Measurements from ENCODE around the gene SPATS1.
"Not testable (repeated sequence)": the region's sequence is repeated elsewhere in the genome, so short reads cannot be mapped to it uniquely, and the experiment has no call there.

Gene SPATS1

DNA sequence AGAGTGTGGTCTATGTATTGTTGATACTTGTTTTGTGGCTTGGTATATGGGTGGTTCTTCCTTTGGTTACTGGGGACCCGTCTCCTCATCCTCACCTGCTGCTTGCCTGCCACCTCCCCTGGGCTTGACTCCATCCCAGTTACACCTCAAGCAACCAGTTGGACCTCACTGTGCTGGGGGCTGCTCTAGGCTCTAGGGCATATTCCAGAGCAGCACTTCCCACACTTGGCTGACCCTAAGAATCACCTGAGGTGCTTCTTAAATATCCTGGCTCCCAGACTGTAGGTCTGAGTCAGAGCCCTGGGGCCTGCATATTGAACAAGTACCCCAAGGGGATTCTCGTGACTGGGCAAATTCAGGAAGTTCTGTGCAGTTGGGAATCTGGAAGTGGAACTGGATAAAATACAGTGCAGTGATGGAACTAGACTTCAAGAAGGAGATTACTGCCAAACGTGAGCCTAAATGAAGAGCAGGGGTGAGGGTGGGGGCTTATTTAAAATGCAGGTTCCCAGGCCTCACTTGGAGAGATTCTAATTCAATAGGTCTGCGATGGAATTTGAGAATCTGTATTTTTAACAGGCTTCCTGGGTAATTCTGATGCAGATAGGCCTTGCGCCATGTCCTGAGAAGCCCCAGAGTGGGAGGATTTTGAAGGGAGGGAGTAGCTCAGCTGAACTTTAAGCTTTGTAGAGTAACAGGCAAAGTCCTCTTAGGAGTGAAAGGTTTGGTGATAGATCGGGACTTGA, 7.6 kb downstream of the SPATS1 start:
- Histone ChIP-seq H3K27ac (replicated peaks) (no peak overlapping the region), H3K27me3 (ENCODE audit: insufficient read depth, poor library complexity, severe bottlenecking) (no peaks in the 10 kb centered on the region), H3K4me3 (replicated peaks; ENCODE audit: insufficient read depth, low read length) (no peak overlapping the region)
- DNase-seq (ENCODE audit: low read depth in 1 of 2, low spot score in 1 of 2) = no peak
- no peak for TF ChIP-seq GABPA (IDR thresholded peaks at IDR 0.05; ENCODE audit: low read depth)
- TF ChIP-seq, protein P1, sequence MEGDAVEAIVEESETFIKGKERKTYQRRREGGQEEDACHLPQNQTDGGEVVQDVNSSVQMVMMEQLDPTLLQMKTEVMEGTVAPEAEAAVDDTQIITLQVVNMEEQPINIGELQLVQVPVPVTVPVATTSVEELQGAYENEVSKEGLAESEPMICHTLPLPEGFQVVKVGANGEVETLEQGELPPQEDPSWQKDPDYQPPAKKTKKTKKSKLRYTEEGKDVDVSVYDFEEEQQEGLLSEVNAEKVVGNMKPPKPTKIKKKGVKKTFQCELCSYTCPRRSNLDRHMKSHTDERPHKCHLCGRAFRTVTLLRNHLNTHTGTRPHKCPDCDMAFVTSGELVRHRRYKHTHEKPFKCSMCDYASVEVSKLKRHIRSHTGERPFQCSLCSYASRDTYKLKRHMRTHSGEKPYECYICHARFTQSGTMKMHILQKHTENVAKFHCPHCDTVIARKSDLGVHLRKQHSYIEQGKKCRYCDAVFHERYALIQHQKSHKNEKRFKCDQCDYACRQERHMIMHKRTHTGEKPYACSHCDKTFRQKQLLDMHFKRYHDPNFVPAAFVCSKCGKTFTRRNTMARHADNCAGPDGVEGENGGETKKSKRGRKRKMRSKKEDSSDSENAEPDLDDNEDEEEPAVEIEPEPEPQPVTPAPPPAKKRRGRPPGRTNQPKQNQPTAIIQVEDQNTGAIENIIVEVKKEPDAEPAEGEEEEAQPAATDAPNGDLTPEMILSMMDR (IDR thresholded peaks at IDR 0.05; ENCODE audit: insufficient read depth, low read length) = no peak
- no peak for TF ChIP-seq POLR2AphosphoS5 (IDR thresholded peaks at IDR 0.05; ENCODE audit: low read depth)
- no peak for TF ChIP-seq SPI1 (IDR thresholded peaks at IDR 0.05; ENCODE audit: borderline replicate concordance, low read depth)
- TF ChIP-seq REST (IDR thresholded peaks at IDR 0.05; ENCODE audit: insufficient replicate concordance, low read depth) = no peak

DNA sequence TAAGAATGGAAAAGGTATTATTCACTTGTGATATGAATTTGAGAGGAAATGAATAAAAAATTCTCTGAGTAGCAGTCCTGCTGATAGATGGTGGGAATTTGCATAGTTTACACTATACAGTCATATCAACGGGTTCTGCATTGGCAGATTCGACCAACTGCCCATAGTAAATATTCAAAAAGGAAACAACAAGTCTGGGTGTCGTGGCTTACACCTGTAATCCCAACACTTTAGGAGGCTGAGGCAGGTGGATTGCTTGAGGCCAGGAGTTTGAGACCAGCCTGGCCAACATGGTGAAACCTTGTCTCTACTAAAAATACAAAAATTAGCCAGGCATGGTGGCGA, 8.2 kb downstream of the SPATS1 start:
- not testable (repeated sequence) for H3K4me3 ChIP-seq (replicated peaks; ENCODE audit: insufficient read depth, low read length); H3K27ac ChIP-seq (replicated peaks); DNase-seq (ENCODE audit: low read depth in 1 of 2, low spot score in 1 of 2); H3K27me3 ChIP-seq (ENCODE audit: insufficient read depth, poor library complexity, severe bottlenecking)

DNA sequence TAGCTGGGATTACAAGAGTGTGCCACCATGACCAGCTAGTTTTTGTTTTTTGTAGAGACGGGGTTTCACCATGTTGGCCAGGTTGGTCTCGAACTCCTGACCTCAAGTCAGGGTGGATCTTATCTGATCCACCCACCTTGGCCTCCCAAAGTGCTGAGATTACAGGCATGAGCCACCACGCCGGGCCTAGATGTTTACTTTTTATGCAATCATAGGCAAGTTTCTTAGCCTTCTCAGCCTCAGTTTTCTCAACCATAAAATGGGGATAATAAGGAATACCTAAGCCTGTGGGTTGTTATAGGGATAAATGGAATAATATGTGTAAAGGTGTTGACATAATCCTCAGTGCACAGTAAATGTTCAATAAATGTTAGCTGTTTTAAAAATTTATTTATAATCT, 9.8 kb downstream of the SPATS1 start:
- Histone ChIP-seq H3K27me3 (ENCODE audit: insufficient read depth, poor library complexity, severe bottlenecking) (no peaks in the 10 kb centered on the region), H3K4me3 (replicated peaks; ENCODE audit: insufficient read depth, low read length) (no peak overlapping the region), H3K27ac (replicated peaks) (no peak overlapping the region)
- no peak for TF ChIP-seq REST (IDR thresholded peaks at IDR 0.05; ENCODE audit: insufficient replicate concordance, low read depth)
- no peak for TF ChIP-seq POLR2AphosphoS5 (IDR thresholded peaks at IDR 0.05; ENCODE audit: low read depth)
- TF ChIP-seq, protein P1 (IDR thresholded peaks at IDR 0.05; ENCODE audit: insufficient read depth, low read length) = no peak
- TF ChIP-seq SPI1 (IDR thresholded peaks at IDR 0.05; ENCODE audit: borderline replicate concordance, low read depth) = no peak
- TF ChIP-seq GABPA (IDR thresholded peaks at IDR 0.05; ENCODE audit: low read depth) = no peak
- DNase-seq (ENCODE audit: low read depth in 1 of 2, low spot score in 1 of 2) = no peak

GRCh38 chr6:44353336-44353735, 10.9 kb downstream of the SPATS1 start:
- DNase-seq (ENCODE audit: low read depth in 1 of 2, low spot score in 1 of 2) = no peak
- Histone ChIP-seq H3K27ac (replicated peaks) (no peak overlapping the region), H3K4me3 (replicated peaks; ENCODE audit: insufficient read depth, low read length) (no peak overlapping the region), H3K27me3 (ENCODE audit: insufficient read depth, poor library complexity, severe bottlenecking) (no peaks in the 10 kb centered on the region)
- no peak for TF ChIP-seq SPI1 (IDR thresholded peaks at IDR 0.05; ENCODE audit: borderline replicate concordance, low read depth)
- TF ChIP-seq GABPA (IDR thresholded peaks at IDR 0.05; ENCODE audit: low read depth) = no peak
- TF ChIP-seq POLR2AphosphoS5 (IDR thresholded peaks at IDR 0.05; ENCODE audit: low read depth) = no peak
- TF ChIP-seq, protein P1 (IDR thresholded peaks at IDR 0.05; ENCODE audit: insufficient read depth, low read length) = no peak
- no peak for TF ChIP-seq REST (IDR thresholded peaks at IDR 0.05; ENCODE audit: insufficient replicate concordance, low read depth)
